GM12878 (cell line): ENCODE measurements around the gene GALNT11. TPM values are rescaled to one million over a fixed set of nuclear protein-coding genes. Genes with fewer than 3 reads are reported as not detected.
A peak's percentile ranks its signal among the peaks of the same experiment; 100 is the strongest.

Source experiments
- ATF2 ChIP-seq: IDR thresholded peaks from 2 replicates; pipeline ENCODE4 v1.6.1; 2012; ENCODE audit warnings: low read length, inconsistent platforms
- BCL3 ChIP-seq: IDR thresholded peaks from 2 replicates; pipeline ENCODE4 v1.6.1; 2011; ENCODE audit warnings: borderline replicate concordance, low read depth, mild to moderate bottlenecking, moderate library complexity, low read length; ENCODE audit not compliant: insufficient read depth, poor library complexity, severe bottlenecking
- CBX5 ChIP-seq: sonication (generic); IDR thresholded peaks from 2 replicates; pipeline ENCODE4 v1.6.1; 2016; ENCODE audit warnings: low read depth, moderate library complexity, mild to moderate bottlenecking, inconsistent platforms
- CHD1 ChIP-seq: IDR thresholded peaks from 2 replicates; pipeline ENCODE4 v1.6.1; 2012; ENCODE audit warnings: low read depth, low read length, improper control_type of control experiment
- CHD4 ChIP-seq: fragments of 200-600 bp; sonication (generic); IDR thresholded peaks from 2 replicates; pipeline ENCODE4 v1.6.1; 2016; ENCODE audit warnings: mild to moderate bottlenecking
- CREB1 ChIP-seq: IDR thresholded peaks from 2 replicates; pipeline ENCODE4 v1.6.1; 2012; ENCODE audit warnings: low read depth, mild to moderate bottlenecking, inconsistent platforms
- DPF2 ChIP-seq: fragments of 450-650 bp; IDR thresholded peaks from 2 replicates; pipeline ENCODE4 v1.6.1; 2017; ENCODE audit warnings: mild to moderate bottlenecking
- EED ChIP-seq: sonication (generic); IDR thresholded peaks from 2 replicates; pipeline ENCODE4 v1.6.1; 2016; ENCODE audit warnings: antibody characterized with exemption, low read depth
- EGR1 ChIP-seq, 2 experiments: IDR thresholded peaks; 1 replicate in 1 of 2; 2 replicates in 1 of 2; pipeline ENCODE4 v1.6.1; 2011 to 2012; ENCODE audit warnings: low read depth in 2 of 2, low read length in 2 of 2, borderline replicate concordance in 1 of 2, mild to moderate bottlenecking in 1 of 2, moderate library complexity in 1 of 2
- HCFC1 ChIP-seq: fragments of 150-350 bp; IDR thresholded peaks from 2 replicates; pipeline ENCODE4 v1.6.1; 2014; ENCODE audit warnings: low read length
- HDGF ChIP-seq: fragments of 450-650 bp; IDR thresholded peaks from 2 replicates; pipeline ENCODE4 v1.6.1; 2016; ENCODE audit warnings: antibody characterized with exemption
- MXI1 ChIP-seq: fragments of 150-350 bp; IDR thresholded peaks from 2 replicates; pipeline ENCODE4 v1.6.1; 2011; ENCODE audit warnings: low read depth, mild to moderate bottlenecking, inconsistent platforms, low read length, improper control_type of control experiment
- MYC ChIP-seq: IDR thresholded peaks from 2 replicates; pipeline ENCODE4 v1.6.1; 2011; ENCODE audit warnings: mild to moderate bottlenecking, low read length, moderate library complexity, inconsistent platforms; ENCODE audit not compliant: insufficient read depth, insufficient replicate concordance, insufficient read length, severe bottlenecking
- NBN ChIP-seq: fragments of 450-650 bp; IDR thresholded peaks from 2 replicates; pipeline ENCODE4 v1.6.1; 2016
- NFXL1 ChIP-seq: fragments of 450-650 bp; IDR thresholded peaks from 2 replicates; pipeline ENCODE4 v1.6.1; 2017; ENCODE audit warnings: antibody characterized with exemption, mild to moderate bottlenecking, borderline replicate concordance
- PAX8 ChIP-seq: fragments of 450-650 bp; IDR thresholded peaks from 2 replicates; pipeline ENCODE4 v1.6.1; 2017; ENCODE audit warnings: mild to moderate bottlenecking, moderate library complexity
- POLR2A ChIP-seq: IDR thresholded peaks from 2 replicates; pipeline ENCODE4 v1.6.1; 2011; ENCODE audit warnings: low read depth, mild to moderate bottlenecking, low read length
- POU2F2 ChIP-seq: IDR thresholded peaks from 3 replicates; pipeline ENCODE4 v1.6.1; 2011; ENCODE audit warnings: low read depth, mild to moderate bottlenecking, low read length, borderline replicate concordance
- RAD51 ChIP-seq: fragments of 450-650 bp; IDR thresholded peaks from 2 replicates; pipeline ENCODE4 v1.6.1; 2016; ENCODE audit warnings: moderate library complexity, mild to moderate bottlenecking, inconsistent platforms
- RUNX3 ChIP-seq: IDR thresholded peaks from 2 replicates; pipeline ENCODE4 v1.6.1; 2012; ENCODE audit warnings: low read length, inconsistent platforms
- SMAD1 ChIP-seq: fragments of 450-650 bp; IDR thresholded peaks from 2 replicates; pipeline ENCODE4 v1.6.1; 2018; ENCODE audit warnings: mild to moderate bottlenecking, low read depth; ENCODE audit not compliant: partially characterized antibody
- SPI1 ChIP-seq: IDR thresholded peaks from 2 replicates; pipeline ENCODE4 v1.6.1; 2011; ENCODE audit warnings: low read depth, mild to moderate bottlenecking, low read length, moderate library complexity, borderline replicate concordance; ENCODE audit not compliant: insufficient read depth
- SREBF1 ChIP-seq: IDR thresholded peaks from 2 replicates; pipeline ENCODE4 v1.6.1; 2012; ENCODE audit warnings: mild to moderate bottlenecking, low read length
- STAT1 ChIP-seq: fragments of 450-650 bp; conservative IDR thresholded peaks from 2 replicates; pipeline ENCODE4 v1.6.1; 2014; ENCODE audit warnings: antibody characterized with exemption, mild to moderate bottlenecking
- USF2 ChIP-seq: IDR thresholded peaks from 2 replicates; pipeline ENCODE4 v1.6.1; 2011; ENCODE audit warnings: low read depth, low read length, improper control_type of control experiment, borderline replicate concordance
- ZBTB11 ChIP-seq: fragments of 450-650 bp; formaldehyde crosslinking; IDR thresholded peaks from 2 replicates; pipeline ENCODE4 v1.5.0; 2022; ENCODE audit warnings: mild to moderate bottlenecking, missing genetic modification characterization
- polyA plus RNA-seq, 11 experiments: library from polyadenylated mRNA; depleted of rRNA in 4 of 11; unstranded in 6 of 11; stranded (reverse) in 5 of 11; fragments of >200 nt; fragmentation: Nextera tagmentation in 4 of 11; fragmentation: Illumina TruSeq in 1 of 11; extraction: Ambion mirVana in 4 of 11; extraction: Trizol in 1 of 11; gene quantifications; 1 replicate in 1 of 11; 2 replicates in 10 of 11; pipeline versions ENCODE4 v1.2.1 to v1.2.3, GENCODE V29; 2011 to 2016; ENCODE audit warnings: inconsistent platforms in 2 of 11, missing spikeins in 2 of 11, low read depth in 1 of 11
- total RNA-seq, 4 experiments: library from RNA; depleted of rRNA in 3 of 4; stranded (reverse); fragments of >200 nt in 3 of 4; fragmentation: Illumina TruSeq in 1 of 4; extraction: Trizol in 1 of 4; gene quantifications; 2 replicates each; pipeline versions ENCODE4 v1.2.1 to v1.2.3, GENCODE V29; 2013 to 2021

The GALNT11 gene
- total and polyA plus RNA-seq, 10 of the 15 experiments (the other 5 are each of a cell fraction or from before 2014, with no cell fraction given), result 2.0 to 9.5 (median 6.4) TPM

- TF ChIP-seq SREBF1 (no peak), CREB1 (peak; percentile 68; the same call in 1 of the 2 replicates), CBX5 (no peak), ATF2 (peak; percentile 77), CHD4 (no peak), SPI1 (peak; percentile 98), POU2F2 (peak; percentile 82; the same call in 2 of the 3 replicates), MXI1 (peak; percentile 66), CHD1 (no peak), HCFC1 (no peak), RAD51 (peak; percentile 36; the same call in 1 of the 2 replicates), MYC (no peak), NFXL1 (no peak), BCL3 (no peak), EGR1 (IDR thresholded peaks at IDR 0.05; ENCODE audit: borderline replicate concordance in 1 of 2, low read depth in 2 of 2, low read length in 2 of 2) (no peak), NBN (peak; percentile 98), PAX8 (no peak), USF2 (no peak), POLR2A (no peak), SMAD1 (peak; percentile 57), ZBTB11 (CRISPR knock-in tag) (no peak), EED (peak; percentile 94), HDGF (peak; percentile 22; the same call in 1 of the 2 replicates), DPF2 (peak; percentile 97), RUNX3 (peak; percentile 95), STAT1 (no peak; the same call in 1 of the 2 replicates)
Observed at GRCh38 chr7:152158801-152159587, 133.5 kb downstream of the GALNT11 start (continued).
